NCI-H1417 treated with DMSO at 0.1 percent for 48 hours (cell line): Measurements from ENCODE around the gene BABAM2.

Experiments used
- DNase-seq: peaks from one replicate; lab custom pipeline; 2025; lab: John Stamatoyannopoulos, UW

Gene BABAM2

DNA sequence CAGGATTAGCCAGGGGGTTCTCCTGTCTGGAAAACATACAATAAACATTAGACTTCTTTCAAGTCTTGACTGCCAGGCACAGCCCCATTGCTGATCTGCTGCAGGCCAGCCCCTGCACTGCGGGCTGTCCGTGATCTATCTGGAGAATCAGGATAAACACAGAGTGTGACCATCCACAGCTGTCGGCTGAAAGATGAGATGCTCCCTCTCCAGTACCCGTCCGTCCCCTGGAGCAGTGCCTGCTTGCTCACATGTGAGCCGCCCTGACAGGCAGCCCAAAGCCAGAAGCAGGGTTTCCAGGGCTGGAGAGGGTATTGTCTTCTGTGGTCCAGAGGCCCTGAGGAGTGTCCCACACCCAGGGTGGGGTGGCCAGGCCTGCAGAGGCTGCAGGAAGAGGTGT lies 456.1 kb downstream of the BABAM2 start:
- no peak for DNase-seq

DNA sequence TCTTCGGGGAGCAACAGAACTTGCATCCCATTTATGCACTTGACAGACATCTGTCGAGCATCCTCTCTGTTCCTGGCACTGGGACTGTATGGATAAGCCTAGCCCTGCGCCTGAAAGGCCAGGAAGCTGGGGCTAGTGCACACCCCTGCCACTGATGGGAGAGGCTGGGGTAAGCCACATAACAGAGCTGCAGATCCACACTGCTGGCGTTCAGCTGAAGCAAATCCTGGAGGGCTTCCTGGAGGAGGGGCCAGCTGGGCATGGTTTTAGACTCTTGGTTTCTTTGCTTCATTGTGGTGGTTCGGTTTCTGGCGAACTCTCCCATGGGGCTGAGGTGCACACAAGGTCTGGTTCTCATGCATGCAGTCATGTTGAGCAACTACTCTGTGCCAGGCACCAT lies 456.7 kb downstream of the BABAM2 start:
- no peak for DNase-seq

DNA sequence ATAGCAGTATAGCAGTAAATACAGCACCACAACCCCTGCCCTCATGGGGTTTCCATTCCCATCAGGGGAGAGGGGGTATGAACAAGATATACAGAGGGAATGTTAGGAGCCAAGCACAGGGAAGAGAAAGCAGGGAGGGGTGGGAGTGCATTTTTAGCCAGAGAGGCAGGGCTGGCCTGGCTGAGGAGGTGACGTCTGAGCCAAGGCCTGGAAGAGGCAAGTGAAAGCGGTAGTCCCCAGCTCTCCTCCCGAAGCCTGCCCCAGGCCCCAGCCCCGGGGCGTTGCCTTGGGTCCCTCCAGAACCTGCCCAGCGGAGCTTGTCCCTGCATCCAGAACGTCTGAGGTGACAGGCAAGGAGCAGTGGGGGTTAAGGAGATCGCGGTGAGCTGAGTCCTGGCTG lies 457.1 kb downstream of the BABAM2 start:
- DNase-seq = no peak

DNA sequence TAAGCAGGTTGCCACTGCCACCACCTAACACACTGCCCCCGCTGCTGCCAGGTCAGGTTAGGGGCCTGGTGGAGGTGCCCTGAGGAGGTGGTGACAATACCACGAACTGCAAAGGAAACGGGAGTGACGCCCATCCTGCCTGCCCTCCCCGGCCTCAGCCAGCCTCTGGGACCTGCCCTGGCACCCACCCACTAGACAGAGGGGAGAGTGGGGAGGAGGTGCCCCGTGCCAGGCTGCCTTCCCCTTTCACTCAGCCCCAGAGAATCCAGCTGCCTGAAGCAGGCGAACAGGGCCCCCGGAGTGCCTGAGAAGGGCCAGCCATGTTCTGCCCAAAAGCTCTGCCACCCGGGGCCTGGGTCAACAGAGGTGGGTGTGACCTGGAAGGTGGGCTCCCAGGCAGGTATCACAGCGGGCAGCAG lies 457.6 kb downstream of the BABAM2 start:
- no peak for DNase-seq

DNA sequence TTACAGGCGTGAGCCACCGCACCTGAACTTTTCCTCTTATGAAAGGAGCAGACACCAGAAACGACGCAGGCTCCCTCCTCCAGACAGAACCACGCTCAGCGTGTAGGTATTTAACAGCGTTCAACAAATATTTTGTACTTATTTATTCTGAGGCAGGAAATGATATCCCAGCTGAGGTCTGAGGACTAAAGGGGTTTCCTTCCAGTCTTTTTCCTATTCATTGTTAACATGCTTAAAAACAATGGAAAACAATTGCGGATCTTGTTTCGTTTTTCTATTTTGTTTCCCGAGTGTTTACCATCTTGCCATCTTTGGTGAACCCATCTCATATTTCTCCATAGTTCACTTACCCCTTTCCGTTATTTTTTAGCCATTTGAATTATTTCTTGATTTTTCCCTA lies 458.4 kb downstream of the BABAM2 start:
- DNase-seq = no peak

DNA sequence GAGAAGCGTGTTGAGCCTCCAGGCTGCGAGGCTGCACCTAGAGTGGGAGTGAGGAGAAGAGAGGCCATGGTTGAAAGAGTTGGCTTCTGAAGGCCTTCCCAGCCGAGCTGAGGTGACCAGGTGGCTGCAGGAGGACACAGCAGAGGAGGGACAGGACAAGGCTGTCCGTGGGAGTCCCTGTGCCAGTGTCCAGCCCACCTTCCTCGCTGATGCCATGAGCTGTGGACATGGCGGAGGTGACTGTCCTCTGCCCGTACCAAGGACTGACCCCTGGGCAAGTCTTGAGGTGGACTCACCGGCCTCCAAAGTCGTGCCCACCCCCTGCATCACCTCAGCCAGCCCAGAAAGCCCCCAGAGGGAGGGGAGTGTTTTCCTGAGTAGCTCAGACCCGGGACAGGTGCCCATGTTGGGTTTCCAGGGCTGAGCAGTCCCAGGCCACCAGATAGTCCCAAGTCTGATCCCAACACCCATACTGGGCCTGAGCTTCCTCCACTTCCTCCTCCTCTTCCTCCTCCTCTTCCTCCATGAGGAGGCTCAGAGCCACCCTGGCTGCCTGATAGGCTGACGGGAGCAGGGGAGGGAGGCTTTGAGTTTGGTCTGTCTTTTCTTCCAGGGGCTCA lies 459.1 kb downstream of the BABAM2 start:
- DNase-seq = no peak

DNA sequence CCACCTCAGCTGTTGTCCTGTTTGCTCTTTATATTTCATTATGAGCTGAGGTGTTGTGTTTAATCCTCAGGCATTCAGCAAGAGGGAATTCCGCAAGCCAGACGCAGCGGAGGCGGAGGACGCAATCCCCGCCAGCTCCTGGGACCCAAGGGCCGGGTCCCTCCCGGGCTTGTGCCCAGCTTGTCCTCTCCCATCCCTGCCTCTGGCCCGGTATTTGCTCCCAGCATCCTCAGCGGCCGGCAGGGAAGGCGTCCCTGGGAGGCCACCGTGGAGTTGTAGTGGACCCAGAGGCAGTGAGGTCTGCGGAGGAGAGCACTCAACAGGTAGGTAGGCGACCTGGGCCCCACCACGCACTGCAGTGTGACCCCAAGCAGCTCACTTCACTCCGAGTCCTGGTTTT lies 459.7 kb downstream of the BABAM2 start:
- no peak for DNase-seq

DNA sequence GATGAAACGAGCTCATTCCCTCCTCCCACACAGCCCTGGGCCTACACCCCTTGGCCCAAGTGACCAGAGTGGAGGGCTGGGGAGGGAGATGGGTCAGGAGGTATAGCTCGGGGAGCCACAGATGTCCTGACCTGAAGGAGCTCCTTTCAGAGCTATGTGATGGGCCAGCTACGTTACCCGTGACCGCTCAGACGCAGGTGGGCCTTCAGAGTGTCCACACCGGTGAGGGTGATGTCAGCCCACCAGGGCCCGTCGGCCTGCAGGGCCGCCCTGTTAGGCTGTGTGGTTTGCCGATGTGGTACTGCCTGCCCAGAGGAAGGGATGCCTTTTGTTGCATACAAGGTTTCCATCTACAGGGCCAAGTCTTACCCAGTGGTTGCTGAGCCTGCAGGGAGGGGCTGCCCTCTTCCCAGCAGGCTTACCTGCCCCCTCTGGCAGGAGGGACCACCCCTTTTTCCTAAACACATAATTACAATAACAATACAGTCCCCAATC lies 460.3 kb downstream of the BABAM2 start:
- DNase-seq = no peak

DNA sequence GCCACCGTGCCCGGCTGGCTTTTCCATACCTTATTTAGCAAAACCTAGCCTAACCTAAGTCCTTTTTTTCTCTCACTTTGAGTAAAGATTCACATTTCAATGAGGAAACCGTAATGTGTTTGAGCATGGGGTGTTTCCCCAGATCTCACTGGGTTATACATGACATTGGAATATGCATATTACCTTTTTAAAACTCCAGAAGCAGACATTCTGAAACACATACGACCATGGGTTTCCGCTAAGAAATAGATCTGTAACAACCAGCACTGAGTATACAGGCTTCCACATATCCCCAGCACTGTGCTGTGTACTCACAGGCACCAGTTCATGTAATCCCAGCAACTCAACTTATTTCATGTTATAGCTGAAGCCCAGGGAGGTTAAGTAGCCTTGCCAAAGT lies 461.1 kb downstream of the BABAM2 start:
- DNase-seq = no peak

DNA sequence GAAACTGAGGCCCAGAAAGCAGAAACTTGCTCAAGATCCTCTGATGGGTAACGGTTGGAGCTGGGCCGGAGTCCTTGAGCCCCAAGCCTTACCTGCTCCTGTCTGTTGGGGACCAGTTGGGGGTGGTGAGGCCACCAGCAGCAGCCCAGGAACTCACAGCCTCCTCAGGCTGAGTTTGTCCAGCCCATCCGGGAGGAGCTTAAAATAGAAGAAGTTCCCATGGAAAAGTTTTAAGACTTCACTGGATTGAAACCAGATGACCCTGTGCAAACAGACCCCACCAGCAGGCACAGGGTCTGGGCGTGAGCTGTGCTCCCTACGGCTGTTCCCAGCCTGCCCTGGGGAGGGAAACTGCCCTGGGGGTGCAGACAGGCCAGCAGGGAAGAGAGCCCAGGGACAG lies 461.6 kb downstream of the BABAM2 start:
- DNase-seq = no peak

DNA sequence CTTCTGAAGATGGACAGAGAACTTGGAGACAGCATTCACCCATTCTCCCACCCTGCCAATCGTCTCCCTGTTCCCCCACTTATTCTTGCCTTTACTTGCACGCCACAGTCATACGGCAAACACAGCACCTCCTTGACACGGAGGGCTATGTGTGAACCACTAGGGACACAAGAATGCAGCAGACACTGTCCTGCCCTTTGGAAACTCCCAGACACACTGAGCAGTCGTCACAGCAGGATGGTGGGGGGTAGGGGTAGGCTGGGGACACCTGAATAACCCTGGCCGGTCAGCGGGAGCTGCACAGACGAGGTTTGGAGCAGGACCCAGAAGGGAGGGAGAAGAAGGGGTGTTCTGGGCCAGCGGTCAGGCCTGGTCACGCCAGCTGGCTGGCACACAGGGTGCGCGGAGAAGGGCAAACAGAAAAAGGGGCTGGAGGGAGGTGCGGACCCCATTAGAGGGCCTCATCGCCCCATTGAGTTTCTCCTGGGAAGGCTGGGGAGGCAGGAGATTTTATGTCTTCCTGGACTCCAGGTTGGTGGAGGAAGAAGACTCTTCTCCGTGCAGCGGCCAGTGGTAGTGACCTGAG lies 462.2 kb downstream of the BABAM2 start:
- no peak for DNase-seq

DNA sequence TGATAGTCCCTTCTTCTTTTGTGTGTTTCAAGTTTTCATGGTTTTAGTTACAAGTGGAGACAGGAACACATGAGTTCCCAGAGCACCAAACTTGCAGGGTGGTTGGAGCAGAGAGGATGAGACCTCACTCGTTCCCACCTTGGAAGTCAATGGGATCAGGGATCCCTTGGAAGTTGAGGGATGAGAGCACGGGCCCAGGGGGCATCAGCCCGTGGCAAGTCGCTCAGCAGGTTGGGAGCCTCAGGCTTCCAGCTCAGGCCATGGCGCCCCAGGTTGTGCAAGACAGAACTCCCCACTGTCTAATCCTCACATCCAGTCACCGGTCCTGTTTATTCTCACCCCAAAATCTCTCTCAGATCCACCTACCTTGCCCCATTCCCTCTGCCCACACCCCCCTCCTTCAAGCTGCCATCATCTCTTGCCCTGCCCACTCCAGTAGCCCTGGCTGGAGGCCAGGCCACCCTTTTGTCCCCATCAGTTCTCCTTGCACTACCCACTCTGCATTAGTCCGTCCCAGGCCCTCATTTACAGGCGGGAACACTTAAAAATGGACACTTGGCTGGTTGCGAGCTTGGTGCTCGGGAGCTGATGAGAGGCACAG lies 464.5 kb downstream of the BABAM2 start:
- no peak for DNase-seq

DNA sequence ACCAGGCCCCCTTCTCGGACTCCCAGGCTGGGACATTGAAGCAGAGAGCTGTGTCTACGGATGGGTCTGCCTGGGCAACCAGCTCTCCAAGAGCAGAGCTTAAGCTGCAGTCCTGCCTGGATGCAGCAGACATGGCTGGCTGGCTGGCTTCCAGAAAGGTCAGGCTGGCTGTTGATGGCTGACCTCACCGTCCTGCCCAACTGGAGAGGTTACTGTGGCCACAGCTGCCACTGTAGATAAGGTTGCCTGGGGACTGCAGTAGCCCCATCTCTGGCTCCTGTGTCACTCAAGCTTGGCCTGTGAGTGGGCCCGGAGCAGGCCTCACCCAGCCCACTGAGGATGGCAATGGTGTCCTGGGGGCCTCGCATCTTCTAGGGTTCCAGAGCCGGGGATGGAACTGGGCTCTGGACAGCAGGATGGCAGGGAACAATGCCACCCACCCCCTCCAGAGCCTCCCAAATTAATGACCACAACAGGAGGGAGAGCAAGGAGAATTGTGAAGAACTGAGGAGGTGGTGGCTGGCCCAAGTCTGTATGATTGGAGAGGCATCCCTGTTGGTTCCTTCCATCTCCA lies 465.1 kb downstream of the BABAM2 start:
- no peak for DNase-seq

DNA sequence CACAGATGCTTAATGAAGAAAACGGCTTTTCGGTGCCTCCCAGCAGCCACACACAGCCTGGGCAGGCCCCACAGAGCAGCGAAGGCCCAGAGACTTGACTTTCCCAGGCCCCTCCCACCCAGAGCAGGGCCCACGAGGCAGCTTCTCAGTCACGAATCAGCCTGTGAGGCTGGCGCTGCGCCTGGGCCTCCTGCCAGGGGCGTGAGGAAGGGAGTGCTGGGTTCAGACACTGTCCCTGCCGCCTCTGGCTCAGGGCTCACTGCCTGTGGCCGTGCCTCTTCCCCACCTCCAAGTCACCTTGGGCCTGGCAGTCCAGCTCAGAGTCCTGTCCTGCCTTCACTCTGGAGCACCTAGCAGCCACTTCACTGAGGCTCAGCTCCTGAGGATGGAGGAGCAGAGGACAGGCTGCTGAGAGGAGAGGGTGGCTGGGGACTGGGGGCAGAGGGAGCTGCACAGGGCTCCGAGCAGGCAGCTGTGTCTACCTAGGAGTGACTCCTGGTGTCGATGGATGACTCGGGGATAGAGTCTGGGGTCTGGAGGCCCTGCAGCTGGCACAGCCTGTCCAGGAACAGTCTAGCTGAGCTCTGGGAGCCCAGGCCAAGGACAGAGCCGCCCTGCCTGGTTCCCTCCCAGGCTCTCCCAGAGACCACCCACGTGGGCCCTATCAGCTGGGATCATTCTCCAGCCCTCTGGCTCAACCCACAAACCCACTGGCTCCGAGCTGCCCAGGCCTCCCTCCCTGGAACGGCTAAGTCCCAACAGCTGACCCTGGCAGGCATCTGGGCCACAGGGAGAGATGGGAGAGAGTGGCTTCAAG lies 465.8 kb downstream of the BABAM2 start:
- DNase-seq = no peak

DNA sequence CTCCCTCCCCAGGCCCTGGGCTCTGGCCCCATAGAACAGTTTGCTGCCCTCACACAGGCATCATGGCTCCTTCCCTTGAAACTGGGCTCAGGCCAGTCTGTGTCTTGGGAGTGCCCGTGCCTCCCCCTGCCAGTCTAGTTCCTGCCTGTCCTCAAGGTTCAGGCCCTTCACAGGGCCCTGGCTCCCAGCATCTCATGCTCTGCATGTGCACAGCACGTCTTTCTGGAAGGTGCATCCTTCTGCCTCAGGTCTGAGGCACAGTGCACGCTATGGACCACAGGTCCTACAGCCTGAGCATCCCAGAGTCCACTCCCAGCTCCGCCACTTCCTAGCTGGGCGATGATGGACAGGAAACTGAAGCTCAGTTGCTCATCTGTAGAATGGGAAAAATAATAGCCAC lies 466.5 kb downstream of the BABAM2 start:
- DNase-seq = no peak

DNA sequence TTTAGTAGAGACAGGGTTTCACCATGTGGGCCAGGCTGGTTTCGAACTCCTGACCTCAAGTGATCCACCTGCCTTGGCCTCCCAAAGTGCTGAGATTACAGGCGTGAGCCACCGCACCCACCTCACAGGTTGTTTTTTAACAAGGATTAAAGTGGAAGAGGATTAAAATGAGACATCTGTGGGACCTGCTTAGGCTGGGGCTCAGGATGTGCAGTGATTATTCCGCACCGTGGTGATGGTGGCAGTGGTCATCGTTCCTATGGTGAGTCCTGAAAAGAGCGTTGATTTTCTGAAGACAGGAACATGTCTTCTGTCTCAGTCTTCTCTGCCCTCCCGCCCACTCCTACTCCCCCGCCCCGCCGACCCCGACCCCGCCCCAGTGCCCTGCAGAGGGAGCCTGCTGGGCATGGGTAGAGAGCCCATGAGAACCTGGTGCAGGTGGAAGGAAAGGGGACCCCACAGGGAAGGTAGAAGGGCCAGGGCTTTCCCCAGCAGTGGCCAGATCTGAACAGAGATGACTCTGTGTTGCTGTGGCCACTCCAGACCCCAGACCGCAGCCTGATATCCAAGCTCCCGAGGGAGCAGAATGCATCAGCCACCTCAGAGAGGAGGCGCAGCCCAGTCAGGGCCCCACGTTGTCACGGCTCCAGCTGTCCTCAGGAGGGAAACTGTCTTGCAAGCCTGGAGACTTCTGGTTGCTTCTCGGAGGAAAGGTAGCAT lies 467.6 kb downstream of the BABAM2 start:
- DNase-seq = no peak

DNA sequence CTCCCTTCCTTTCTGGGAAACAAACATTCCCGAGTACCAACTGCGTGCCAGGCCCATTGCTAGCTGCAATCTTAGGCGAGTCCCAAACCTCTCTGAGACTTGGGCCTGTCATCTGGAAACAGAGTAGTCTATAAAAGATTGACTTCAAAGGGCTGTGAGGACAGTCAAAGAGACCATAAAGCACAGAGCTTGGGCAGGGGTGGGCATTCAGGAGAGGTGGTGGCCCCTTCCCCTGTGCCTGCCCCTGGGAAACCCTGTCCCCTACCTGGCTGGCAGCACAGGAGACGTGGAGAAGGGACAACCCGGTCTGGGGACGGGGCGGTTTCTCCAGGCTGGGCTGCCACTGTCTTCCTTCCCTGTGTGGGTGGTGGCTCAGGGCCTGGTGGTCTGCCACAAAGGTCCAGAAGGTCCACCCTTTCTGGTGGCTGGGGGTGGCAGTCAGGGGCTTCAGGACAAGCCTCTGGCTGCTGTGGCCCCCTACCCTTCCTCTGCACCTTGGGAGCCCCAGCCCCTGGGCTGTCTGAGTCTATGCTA lies 468.2 kb downstream of the BABAM2 start:
- no peak for DNase-seq

DNA sequence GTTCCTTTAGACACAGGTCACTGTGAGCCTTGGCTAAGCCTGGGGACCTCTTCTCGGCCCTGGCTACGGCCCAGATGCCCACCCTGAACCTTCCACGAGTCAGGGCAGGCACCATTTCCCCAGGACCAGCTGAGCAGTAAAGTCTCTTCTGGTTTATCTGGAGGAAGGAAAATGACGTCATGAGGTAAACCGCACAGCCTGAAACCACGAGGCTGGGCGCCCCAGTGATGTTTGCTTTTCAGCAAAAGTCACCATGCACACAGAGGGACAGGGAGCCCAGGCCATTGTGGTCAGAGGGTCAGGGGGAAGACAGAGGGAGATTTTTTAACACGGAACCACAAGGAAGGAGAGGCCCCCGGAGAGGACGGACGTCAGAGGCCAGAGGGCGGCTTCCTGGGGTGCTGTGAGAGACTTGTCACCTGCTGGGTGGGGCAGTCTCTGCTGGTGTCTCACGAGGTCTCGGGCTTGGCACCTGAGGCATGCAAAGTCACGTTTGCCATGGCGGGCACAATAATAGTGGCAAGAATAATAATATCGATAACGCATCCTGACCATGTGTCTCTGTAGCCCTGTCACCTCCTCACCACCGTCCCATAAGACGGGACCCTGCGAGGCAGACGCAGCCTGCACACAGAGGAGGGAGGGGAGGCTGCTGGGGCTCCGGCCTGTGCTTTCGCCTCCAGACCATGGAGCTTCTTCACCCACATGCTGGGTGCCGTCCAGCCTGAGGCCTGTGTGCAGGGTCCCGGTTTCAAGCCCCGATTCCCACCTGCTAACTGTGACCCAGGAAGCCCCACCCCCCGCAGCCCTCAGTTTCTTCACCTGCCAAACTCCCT lies 468.9 kb downstream of the BABAM2 start:
- no peak for DNase-seq

DNA sequence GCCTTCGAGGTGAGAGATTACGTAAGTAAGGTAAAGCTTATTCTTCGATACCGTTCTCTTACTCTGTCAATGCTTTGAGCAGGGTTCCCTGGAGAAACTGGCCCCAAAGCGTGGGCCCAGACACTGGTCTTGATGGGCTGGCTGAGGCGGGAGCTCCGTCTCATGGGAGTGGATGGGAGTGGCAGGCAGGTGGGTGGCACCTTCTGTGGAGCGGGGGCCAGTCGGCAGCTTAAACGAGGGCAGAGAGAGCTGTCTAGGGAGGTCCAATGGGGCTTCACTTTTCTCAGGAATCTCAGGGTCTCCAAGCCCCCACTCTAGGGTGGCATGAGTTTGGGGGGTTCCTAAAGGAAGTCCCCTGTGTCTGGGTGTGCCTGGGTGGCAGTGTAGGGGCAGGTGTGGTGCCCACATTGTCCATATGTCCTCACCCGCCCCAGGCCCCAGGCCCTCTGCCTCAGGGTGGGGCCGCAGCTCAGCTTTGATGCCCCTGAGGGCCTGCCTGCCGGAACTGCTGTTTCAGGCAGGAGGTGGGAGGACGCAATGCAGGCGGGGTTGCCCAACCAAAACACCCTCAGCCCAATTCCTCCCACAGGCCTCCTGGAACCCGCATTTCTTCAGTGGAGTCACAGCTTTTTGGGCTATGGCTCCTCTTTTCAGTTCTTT lies 469.7 kb downstream of the BABAM2 start:
- DNase-seq = no peak

DNA sequence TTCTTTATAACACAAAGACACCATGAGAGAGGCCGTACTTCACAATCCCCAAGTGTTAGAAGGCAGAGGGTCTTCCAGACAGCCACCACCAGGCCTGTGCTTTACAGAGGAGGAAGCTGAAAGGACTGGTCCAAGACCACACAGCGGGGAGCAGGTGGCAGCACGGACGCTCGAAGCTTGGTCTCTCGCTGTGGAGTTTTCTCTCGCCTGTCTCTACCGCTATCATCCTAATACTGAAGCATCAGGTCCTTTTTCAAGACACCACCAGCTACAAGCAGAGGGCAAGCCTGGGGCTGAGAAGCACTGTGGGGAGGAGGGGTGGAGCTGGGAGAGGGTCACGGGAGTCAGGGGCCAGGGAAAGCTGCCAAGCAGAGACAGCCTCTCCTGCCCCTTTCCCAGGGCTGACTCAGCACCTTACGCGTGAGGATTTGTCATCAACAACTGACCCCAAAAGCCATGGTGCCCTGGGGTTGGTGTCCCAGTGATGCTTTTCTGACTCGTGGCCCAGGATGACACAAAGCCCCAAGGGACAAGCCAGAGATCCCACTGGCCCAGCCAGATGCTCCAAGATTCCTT lies 470.3 kb downstream of the BABAM2 start:
- DNase-seq = no peak
